ENCODE data around the gene LIG1. TPM values are rescaled to one million over a fixed set of nuclear protein-coding genes. Genes with fewer than 3 reads are reported as not detected.

Gene LIG1
- total and polyA plus RNA-seq, 9 of the 15 experiments (the other 6 are each of a cell fraction or from before 2014, with no cell fraction given), result 9.6 to 114 (median 71.1) TPM

GRCh38 chr19:48169939-48170803, at the start of gene LIG1, which contains the start of gene ZSWIM9 (continued):
- TF ChIP-seq NFXL1 (CRISPR knock-in tag; IDR thresholded peaks at IDR 0.05), result no peak
- peak; percentile 95 for TF ChIP-seq NKRF (IDR thresholded peaks at IDR 0.05; ENCODE audit: borderline replicate concordance)
- no peak for TF ChIP-seq SRSF3 (IDR thresholded peaks at IDR 0.05; ENCODE audit: insufficient read depth, low read length)
- TF ChIP-seq CAMTA2 (CRISPR knock-in tag; conservative IDR thresholded peaks at IDR 0.05), result no peak
- TF ChIP-seq MTA3 (IDR thresholded peaks at IDR 0.05; ENCODE audit: borderline replicate concordance), result peak; percentile 70; the same call in 1 of the 2 replicates
- TF ChIP-seq EHMT2 (IDR thresholded peaks at IDR 0.05), result no peak
- no peak for TF ChIP-seq ZNF124 (CRISPR knock-in tag; IDR thresholded peaks at IDR 0.05)
- peak; percentile 81; the same call in 1 of the 2 replicates for TF ChIP-seq CREB3L1 (IDR thresholded peaks at IDR 0.05; ENCODE audit: borderline replicate concordance, low read depth)
- TF ChIP-seq ZNF175 (CRISPR knock-in tag; IDR thresholded peaks at IDR 0.05; ENCODE audit: low read depth), result peak; percentile 75; the same call in 1 of the 2 replicates
- TF ChIP-seq HLTF (IDR thresholded peaks at IDR 0.05), result no peak
- peak; percentile 40; the same call in 1 of the 2 replicates for TF ChIP-seq ZNF134 (CRISPR knock-in tag; conservative IDR thresholded peaks at IDR 0.05)
- no peak for TF ChIP-seq CBFA2T2 (conservative IDR thresholded peaks at IDR 0.05)
- no peak for TF ChIP-seq TAF9B (IDR thresholded peaks at IDR 0.05; ENCODE audit: partially characterized antibody)
- TF ChIP-seq NR4A1 (CRISPR knock-in tag; IDR thresholded peaks at IDR 0.05), result no peak
- TF ChIP-seq NR4A1 (tag; IDR thresholded peaks at IDR 0.05), result 0 out of 2 replicates have a peak, but pooled peaks have one; percentile 34
- TF ChIP-seq VEZF1 (CRISPR knock-in tag; IDR thresholded peaks at IDR 0.05), result peak; percentile 65; the same call in 1 of the 2 replicates
- TF ChIP-seq SREBF2 (CRISPR knock-in tag; IDR thresholded peaks at IDR 0.05), result no peak
- no peak for TF ChIP-seq BRCA1 (IDR thresholded peaks at IDR 0.05)
- TF ChIP-seq BRCA1 (CRISPR knock-in tag; IDR thresholded peaks at IDR 0.05), result no peak
- peak; percentile 73 for TF ChIP-seq TFAP4 (CRISPR knock-in tag; IDR thresholded peaks at IDR 0.05; ENCODE audit: borderline replicate concordance)
- no peak; a peak in 1 of 3 replicates for TF ChIP-seq CBX3 (IDR thresholded peaks at IDR 0.05; ENCODE audit: borderline replicate concordance in 1 of 2, low read length in 2 of 2)
- TF ChIP-seq RB1 (IDR thresholded peaks at IDR 0.05; ENCODE audit: low read depth), result peak; percentile 87
- TF ChIP-seq HDAC3 (IDR thresholded peaks at IDR 0.05; ENCODE audit: borderline replicate concordance, partially characterized antibody), result no peak
- no peak for TF ChIP-seq SIRT6 (IDR thresholded peaks at IDR 0.05; ENCODE audit: low read depth, low read length)

All from K562 (cell line).